HG02759 (cell line): Measurements from ENCODE around the gene TMEM81.

Experiments
- ATAC-seq: cut with Tn5 transposase; IDR thresholded peaks from one replicate; pipeline ENCODE4 v1.9.1; 2021; ENCODE audit warnings: mild to moderate bottlenecking, moderate library complexity; ENCODE audit not compliant: unreplicated experiment

TMEM81 gene

GRCh38 chr1:205077158-205077933 lies 6.9 kb downstream of the TMEM81 start:
- ATAC-seq = no peak

GRCh38 chr1:205076245-205076761 lies 8.0 kb downstream of the TMEM81 start:
- ATAC-seq = no peak

- ATAC-seq = no peak
These were observed 8.6 kb downstream of the TMEM81 start for GRCh38 chr1:205075642-205076155.

- no peak for ATAC-seq
These were observed 9.7 kb downstream of the TMEM81 start for GRCh38 chr1:205074513-205074912.

- no peak for ATAC-seq
These were observed 10.2 kb downstream of the TMEM81 start for GRCh38 chr1:205074084-205074483.

- ATAC-seq = no peak
These were observed 10.7 kb downstream of the TMEM81 start for GRCh38 chr1:205073511-205073910.

GRCh38 chr1:205072881-205073280 lies 11.4 kb downstream of the TMEM81 start:
- ATAC-seq = no peak

GRCh38 chr1:205072286-205072685 lies 12.0 kb downstream of the TMEM81 start:
- no peak for ATAC-seq

GRCh38 chr1:205071801-205072200 lies 12.5 kb downstream of the TMEM81 start:
- no peak for ATAC-seq

- ATAC-seq = no peak
These were observed 13.2 kb downstream of the TMEM81 start for GRCh38 chr1:205071028-205071409.

- ATAC-seq = no peak
These were observed 14.7 kb downstream of the TMEM81 start for GRCh38 chr1:205069371-205070125.

GRCh38 chr1:205068457-205069040 lies 15.7 kb downstream of the TMEM81 start:
- ATAC-seq = no peak

GRCh38 chr1:205068001-205068400 lies 16.3 kb downstream of the TMEM81 start:
- no peak for ATAC-seq

- ATAC-seq = no peak
These were observed 17.2 kb downstream of the TMEM81 start for GRCh38 chr1:205067031-205067430.

GRCh38 chr1:205066141-205066818 lies 18.0 kb downstream of the TMEM81 start:
- no peak for ATAC-seq

- ATAC-seq = no peak
These were observed 18.6 kb downstream of the TMEM81 start for GRCh38 chr1:205065666-205066065.

GRCh38 chr1:205064741-205065316 lies 19.4 kb downstream of the TMEM81 start:
- no peak for ATAC-seq

- no peak for ATAC-seq
These were observed 20.0 kb downstream of the TMEM81 start for GRCh38 chr1:205064301-205064700.

GRCh38 chr1:205062895-205063294 lies 21.4 kb downstream of the TMEM81 start:
- no peak for ATAC-seq

GRCh38 chr1:205062319-205062718 lies 21.9 kb downstream of the TMEM81 start:
- no peak for ATAC-seq

GRCh38 chr1:205061665-205062069 lies 22.6 kb downstream of the TMEM81 start:
- ATAC-seq = no peak
